GM19455 (cell line): Measurements from ENCODE around the gene SYNM.
"Not testable (repeated sequence)": the region's sequence is repeated elsewhere in the genome, so short reads cannot be mapped to it uniquely, and the experiment has no call there.

Experiments
- ATAC-seq: cut with Tn5 transposase; IDR thresholded peaks from one replicate; pipeline ENCODE4 v1.9.1; 2021; ENCODE audit not compliant: unreplicated experiment

SYNM gene

GRCh38 chr15:99105514-99106341 is 848 bp downstream of the SYNM start:
- ATAC-seq, result peak; percentile 43

- ATAC-seq, result no peak
These were observed 1.7 kb downstream of the SYNM start for GRCh38 chr15:99106417-99107220.

GRCh38 chr15:99108993-99109392 is 4.1 kb downstream of the SYNM start:
- ATAC-seq, result no peak

- ATAC-seq, result no peak
These were observed 4.7 kb downstream of the SYNM start for GRCh38 chr15:99109555-99110021.

- ATAC-seq, result no peak
These were observed 5.2 kb downstream of the SYNM start for GRCh38 chr15:99110093-99110492.

GRCh38 chr15:99110581-99111320 is 5.9 kb downstream of the SYNM start:
- ATAC-seq, result no peak

- ATAC-seq, result not testable (repeated sequence)
These were observed 6.8 kb downstream of the SYNM start for GRCh38 chr15:99111641-99112040.

GRCh38 chr15:99113547-99114271 is 8.8 kb downstream of the SYNM start:
- no peak for ATAC-seq

- ATAC-seq, result no peak
These were observed 9.8 kb downstream of the SYNM start for GRCh38 chr15:99114511-99115299.

- no peak for ATAC-seq
These were observed 10.7 kb downstream of the SYNM start for GRCh38 chr15:99115300-99116215.

- ATAC-seq, result no peak
These were observed 12.2 kb downstream of the SYNM start for GRCh38 chr15:99117111-99117510.

GRCh38 chr15:99117563-99118257 is 12.8 kb downstream of the SYNM start:
- no peak for ATAC-seq

- ATAC-seq, result no peak
These were observed 13.4 kb downstream of the SYNM start for GRCh38 chr15:99118258-99118632.

- ATAC-seq, result no peak
These were observed 14.1 kb downstream of the SYNM start for GRCh38 chr15:99118801-99119546.

- no peak for ATAC-seq
These were observed 15.3 kb downstream of the SYNM start for GRCh38 chr15:99120050-99120777.

- ATAC-seq, result no peak
These were observed 16.3 kb downstream of the SYNM start for GRCh38 chr15:99121207-99121606.
